ENCODE measurements around the gene KCND3. TPM values are rescaled to one million over a fixed set of nuclear protein-coding genes. Genes with fewer than 3 reads are reported as not detected.

The KCND3 gene
- total RNA-seq, 4 donors from 2014 or later = 1.4 to 3.5 (median 3.0) TPM

DNA sequence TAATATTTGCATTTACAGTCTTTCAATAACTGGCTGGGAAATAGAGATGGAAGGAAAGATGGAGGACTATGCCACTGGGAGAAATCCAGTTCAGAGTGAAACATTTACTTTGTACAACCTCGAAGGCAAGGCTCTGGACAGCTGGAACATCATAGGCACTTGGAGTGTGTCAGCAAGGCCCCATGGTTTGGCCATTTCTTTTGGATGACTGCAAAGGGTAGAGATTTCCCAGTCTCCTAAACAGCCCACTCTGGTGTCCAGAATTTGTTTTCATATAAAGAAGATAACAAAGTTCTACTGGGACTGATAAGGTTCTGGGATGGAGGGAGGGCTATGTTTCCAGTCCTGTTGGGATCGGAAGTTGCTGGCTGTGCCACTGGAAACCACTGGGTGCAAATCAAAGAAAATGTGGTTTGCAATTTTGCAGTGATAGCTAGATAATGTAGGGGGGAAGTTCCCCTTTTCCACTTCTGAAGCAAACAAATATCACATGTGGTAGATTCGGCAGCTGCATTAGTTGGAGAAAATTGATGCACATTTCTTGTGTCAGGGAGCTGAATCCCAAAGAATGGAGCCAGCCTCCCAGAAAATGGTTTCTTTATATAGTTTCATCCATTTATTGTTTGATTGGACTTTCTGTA lies 16.2 kb downstream of the KCND3 start:
- no peaks in the 10 kb centered on the region for H3K9me3 ChIP-seq
- H3K36me3 ChIP-seq = no peaks in the 10 kb centered on the region
- no peak for DNase-seq
- TF ChIP-seq EP300 (IDR thresholded peaks at IDR 0.05; ENCODE audit: low read depth) = no peak
- no peak for TF ChIP-seq POLR2A (IDR thresholded peaks at IDR 0.05)
- TF ChIP-seq, protein P1, sequence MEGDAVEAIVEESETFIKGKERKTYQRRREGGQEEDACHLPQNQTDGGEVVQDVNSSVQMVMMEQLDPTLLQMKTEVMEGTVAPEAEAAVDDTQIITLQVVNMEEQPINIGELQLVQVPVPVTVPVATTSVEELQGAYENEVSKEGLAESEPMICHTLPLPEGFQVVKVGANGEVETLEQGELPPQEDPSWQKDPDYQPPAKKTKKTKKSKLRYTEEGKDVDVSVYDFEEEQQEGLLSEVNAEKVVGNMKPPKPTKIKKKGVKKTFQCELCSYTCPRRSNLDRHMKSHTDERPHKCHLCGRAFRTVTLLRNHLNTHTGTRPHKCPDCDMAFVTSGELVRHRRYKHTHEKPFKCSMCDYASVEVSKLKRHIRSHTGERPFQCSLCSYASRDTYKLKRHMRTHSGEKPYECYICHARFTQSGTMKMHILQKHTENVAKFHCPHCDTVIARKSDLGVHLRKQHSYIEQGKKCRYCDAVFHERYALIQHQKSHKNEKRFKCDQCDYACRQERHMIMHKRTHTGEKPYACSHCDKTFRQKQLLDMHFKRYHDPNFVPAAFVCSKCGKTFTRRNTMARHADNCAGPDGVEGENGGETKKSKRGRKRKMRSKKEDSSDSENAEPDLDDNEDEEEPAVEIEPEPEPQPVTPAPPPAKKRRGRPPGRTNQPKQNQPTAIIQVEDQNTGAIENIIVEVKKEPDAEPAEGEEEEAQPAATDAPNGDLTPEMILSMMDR (IDR thresholded peaks at IDR 0.05) = no peak
- H3K4me3 ChIP-seq = no peak overlapping the region
- no peaks in the 10 kb centered on the region for H3K27me3 ChIP-seq
- intact Hi-C loops (cut with DNase I; ENCODE audit: low total_unique reads) = no loop called here
- H3K27ac ChIP-seq = no peak overlapping the region
- H3K4me1 ChIP-seq = no peaks in the 10 kb centered on the region
- in situ Hi-C loops (cut with MboI; ENCODE audit: low pct_ligation_motif_present in 1 of 4, low pct_unique_long_range_greater_than_20kb in 1 of 4, low sequenced_read_pairs in 3 of 4) = no loop called here
- WGBS, 2 donors (ENCODE audit: low coverage in 1 of 2) = 65 to 70% methylated on average over 3 of the region's 3 CpGs

GRCh38 chr1:111971396-111971795 lies 18.1 kb downstream of the KCND3 start:
- Histone ChIP-seq H3K4me1 (no peaks in the 10 kb centered on the region), H3K27ac (no peak overlapping the region), H3K9me3 (no peaks in the 10 kb centered on the region), H3K4me3 (no peak overlapping the region), H3K27me3 (no peaks in the 10 kb centered on the region), H3K36me3 (no peaks in the 10 kb centered on the region)
- intact Hi-C loops (cut with DNase I; ENCODE audit: low total_unique reads) (no loop called here), in situ Hi-C loops (cut with MboI; ENCODE audit: low pct_ligation_motif_present in 1 of 4, low pct_unique_long_range_greater_than_20kb in 1 of 4, low sequenced_read_pairs in 3 of 4) (no loop called here)
- TF ChIP-seq EP300 (IDR thresholded peaks at IDR 0.05; ENCODE audit: low read depth) = no peak
- TF ChIP-seq, protein P1 (IDR thresholded peaks at IDR 0.05) = no peak
- TF ChIP-seq POLR2AphosphoS5 (IDR thresholded peaks at IDR 0.05) = no peak
- TF ChIP-seq POLR2A (IDR thresholded peaks at IDR 0.05) = no peak
- DNase-seq = no peak
- WGBS, 2 donors (ENCODE audit: low coverage in 1 of 2) = 18 to 25% methylated on average over 1 of the region's 1 CpG

DNA sequence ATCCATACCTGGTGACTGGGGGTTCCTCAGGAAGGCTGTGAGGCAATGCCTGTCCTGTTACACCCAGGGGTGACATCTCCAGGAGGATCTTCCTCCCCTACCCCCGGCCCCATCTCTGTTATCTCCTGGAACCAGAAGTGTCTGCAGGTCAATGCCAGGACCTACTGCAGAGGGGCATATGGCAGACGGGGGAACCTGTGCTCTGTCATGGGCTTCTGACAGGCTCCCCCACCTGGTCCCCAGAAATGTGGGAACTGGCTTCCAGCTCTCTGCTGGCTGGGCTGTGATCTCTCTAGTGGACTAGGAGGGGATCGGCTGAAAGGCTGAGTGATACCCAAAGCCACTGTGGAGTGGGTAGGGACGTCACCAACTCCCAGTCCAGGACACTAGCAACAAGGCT lies 21.0 kb downstream of the KCND3 start:
- 67% methylated on average over 3 of the region's 4 CpGs; no CpG with 5 or more reads in 1 of the 2 donors for WGBS, 2 donors (ENCODE audit: low coverage in 1 of 2)
- peak overlapping the region in 1 of 4 donors; percentile 3 for H3K27ac ChIP-seq
- H3K4me1 ChIP-seq = no peaks in the 10 kb centered on the region

GRCh38 chr1:111967886-111968285 lies 21.6 kb downstream of the KCND3 start:
- Histone ChIP-seq H3K4me3 (no peak overlapping the region), H3K4me1 (no peaks in the 10 kb centered on the region), H3K9me3 (no peaks in the 10 kb centered on the region), H3K27me3 (no peaks in the 10 kb centered on the region), H3K36me3 (no peaks in the 10 kb centered on the region), H3K27ac (no peak overlapping the region)
- TF ChIP-seq, protein P1 (IDR thresholded peaks at IDR 0.05) = no peak
- TF ChIP-seq EP300 (IDR thresholded peaks at IDR 0.05; ENCODE audit: low read depth) = no peak
- no peak for TF ChIP-seq POLR2AphosphoS5 (IDR thresholded peaks at IDR 0.05)
- no peak for TF ChIP-seq POLR2A (IDR thresholded peaks at IDR 0.05)
- 57 to 88% methylated on average over 1 to 3 of the region's 3 CpGs for WGBS, 2 donors (ENCODE audit: low coverage in 1 of 2)
- intact Hi-C loops (cut with DNase I; ENCODE audit: low total_unique reads) (no loop called here), in situ Hi-C loops (cut with MboI; ENCODE audit: low pct_ligation_motif_present in 1 of 4, low pct_unique_long_range_greater_than_20kb in 1 of 4, low sequenced_read_pairs in 3 of 4) (no loop called here)
- no peak for DNase-seq

More for the DNA sequence above, 21.0 kb downstream of the KCND3 start:
- in situ Hi-C loops (cut with MboI; ENCODE audit: low pct_ligation_motif_present in 1 of 4, low pct_unique_long_range_greater_than_20kb in 1 of 4, low sequenced_read_pairs in 3 of 4) (no loop called here), intact Hi-C loops (cut with DNase I; ENCODE audit: low total_unique reads) (no loop called here)
- no peak for DNase-seq
- no peak overlapping the region for H3K4me3 ChIP-seq
- no peaks in the 10 kb centered on the region for H3K36me3 ChIP-seq
- TF ChIP-seq EP300 (IDR thresholded peaks at IDR 0.05; ENCODE audit: low read depth) = no peak
- TF ChIP-seq POLR2A (IDR thresholded peaks at IDR 0.05) = no peak
- TF ChIP-seq, protein P1 (IDR thresholded peaks at IDR 0.05) = no peak
- no peak for TF ChIP-seq POLR2AphosphoS5 (IDR thresholded peaks at IDR 0.05)
- H3K9me3 ChIP-seq = no peaks in the 10 kb centered on the region
- no peaks in the 10 kb centered on the region for H3K27me3 ChIP-seq
